HG02571 (cell line): ENCODE results near the gene SLC7A1.

Experiments used
- ATAC-seq: cut with Tn5 transposase; IDR thresholded peaks from one replicate; pipeline ENCODE4 v1.9.1; 2021; ENCODE audit warnings: mild to moderate bottlenecking, moderate library complexity; ENCODE audit not compliant: unreplicated experiment

SLC7A1 gene

GRCh38 chr13:29513002-29513980, 82.2 kb downstream of the SLC7A1 start:
- no peak for ATAC-seq

DNA sequence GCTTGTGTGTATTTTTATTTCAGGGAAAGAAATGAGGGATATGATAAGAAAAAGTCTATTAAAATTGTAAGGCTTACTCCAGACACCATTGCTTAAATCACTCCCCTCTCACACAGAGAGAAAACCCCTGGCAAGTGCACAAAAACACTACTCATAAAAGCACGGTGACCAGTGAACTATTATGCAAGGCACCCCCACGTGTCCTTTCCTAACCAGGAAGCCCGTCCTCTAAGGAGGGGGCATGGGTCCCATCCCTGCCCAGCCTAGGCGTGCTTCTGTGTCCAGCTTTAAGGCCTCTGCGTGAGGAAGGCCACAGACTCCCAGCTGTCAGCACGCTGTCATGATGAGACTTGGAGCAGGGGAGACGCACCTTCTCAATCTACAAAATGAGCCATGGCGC, 83.5 kb downstream of the SLC7A1 start:
- no peak for ATAC-seq

DNA sequence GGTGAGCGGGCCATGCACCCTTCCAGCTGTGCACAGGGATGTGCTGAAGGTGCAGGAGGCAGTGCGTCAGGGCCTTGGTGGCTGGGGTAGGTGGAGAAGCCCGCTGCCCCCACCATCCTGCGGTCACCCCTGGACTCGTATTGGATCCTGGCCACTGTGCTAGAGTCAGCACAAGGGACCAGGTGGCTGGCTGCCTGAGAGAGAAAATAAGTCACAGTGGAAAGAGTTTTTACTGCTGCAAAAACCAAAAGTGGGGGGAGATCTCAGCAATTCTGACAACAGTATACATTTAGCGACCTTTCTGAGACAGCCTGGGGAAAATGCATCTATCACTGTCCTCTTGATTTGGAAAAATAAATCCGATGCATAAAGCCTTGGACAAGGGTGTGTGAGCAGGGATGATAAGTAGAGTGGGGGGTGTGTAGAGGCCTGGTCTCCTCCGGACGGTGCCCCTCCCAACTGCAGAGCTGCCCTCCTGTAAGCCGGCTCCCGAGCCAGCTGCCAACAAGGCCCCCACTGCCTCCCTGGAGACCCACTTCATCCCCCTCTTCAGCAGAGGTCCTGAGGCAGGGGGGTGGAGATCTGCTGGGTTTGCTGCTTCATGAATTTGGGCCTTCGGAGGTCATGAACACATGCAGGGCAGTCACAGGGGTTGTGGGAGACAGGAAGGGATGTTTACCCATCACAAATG, 84.2 kb downstream of the SLC7A1 start:
- no peak for ATAC-seq

- no peak for ATAC-seq
Measured at GRCh38 chr13:29510651-29511084, 84.8 kb downstream of the SLC7A1 start.

GRCh38 chr13:29509999-29510589, 85.4 kb downstream of the SLC7A1 start:
- no peak for ATAC-seq

GRCh38 chr13:29508876-29509252, 86.6 kb downstream of the SLC7A1 start:
- no peak for ATAC-seq

DNA sequence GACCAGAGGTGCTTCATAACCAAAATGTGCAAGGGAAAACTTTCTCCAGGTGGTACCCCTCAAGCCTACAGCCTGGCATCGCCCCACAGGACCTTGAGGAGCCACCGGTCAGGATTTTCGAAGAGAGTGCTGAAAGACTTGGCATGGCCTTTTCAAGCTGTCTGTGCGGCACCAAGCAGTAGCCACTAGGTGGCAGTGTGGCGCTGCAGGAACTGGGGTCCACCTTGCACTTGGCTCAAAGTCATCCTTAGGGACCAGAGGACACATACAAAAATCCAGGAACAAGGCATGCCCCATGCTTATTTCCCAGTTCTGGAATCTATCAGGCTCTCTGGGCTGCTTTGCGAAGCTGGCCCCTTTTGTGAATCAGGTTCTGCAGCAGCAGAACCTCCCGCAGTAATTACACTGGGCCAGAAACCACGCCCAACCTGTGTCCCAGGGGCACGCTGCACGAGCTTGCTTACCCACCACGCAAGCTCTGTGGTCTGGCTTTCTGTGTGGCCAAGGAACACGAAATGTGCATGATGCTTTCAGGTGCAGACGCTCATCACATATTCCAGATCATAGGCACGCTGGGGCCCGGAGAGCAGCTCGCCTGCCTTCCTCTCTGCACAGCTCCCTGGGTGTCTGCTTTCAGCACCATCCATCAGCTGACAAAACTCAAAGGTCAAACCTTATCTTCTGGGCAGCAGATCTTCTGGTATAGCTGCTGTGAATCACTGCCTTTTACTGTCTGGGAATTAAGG, 87.2 kb downstream of the SLC7A1 start:
- peak; percentile 64 for ATAC-seq

DNA sequence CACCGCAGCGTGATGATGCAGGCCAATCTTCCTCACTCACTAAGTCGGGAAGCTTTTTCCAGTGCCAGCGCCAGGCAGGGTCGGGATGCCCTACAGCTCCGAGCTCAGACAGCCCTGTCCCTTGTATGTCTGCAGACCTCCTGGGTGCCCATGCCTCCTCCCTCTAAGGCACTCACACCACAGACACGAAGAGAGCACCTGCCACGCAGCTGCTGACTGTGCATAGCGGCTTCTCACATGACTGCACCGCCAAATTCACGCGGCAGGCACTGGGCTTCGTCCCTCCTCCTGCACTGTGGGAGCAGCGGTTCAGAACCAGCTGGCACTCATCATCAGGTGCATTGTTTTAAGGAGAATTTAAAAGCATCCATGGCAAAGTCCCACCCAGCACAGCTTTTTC, 88.1 kb downstream of the SLC7A1 start:
- ATAC-seq: no peak

DNA sequence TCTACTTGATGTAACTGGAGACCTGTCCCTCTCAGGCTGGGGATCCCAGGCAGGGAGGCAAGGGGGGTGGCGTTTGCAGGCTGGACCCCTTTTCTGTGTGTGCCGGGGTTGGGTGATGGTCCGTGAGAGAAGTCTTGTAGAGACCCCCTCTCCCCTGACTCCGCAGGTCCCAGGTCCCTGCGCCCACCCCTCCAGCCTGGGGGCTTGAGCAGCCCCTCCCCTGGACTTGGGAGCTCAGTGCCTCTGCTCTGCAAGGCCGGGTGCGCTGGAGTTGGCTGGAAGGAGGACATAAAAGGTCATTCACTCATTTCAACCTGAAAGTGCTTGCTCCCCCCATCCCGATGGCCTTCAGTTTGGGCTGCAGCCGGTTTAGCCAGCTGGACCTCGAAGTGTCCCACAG, 89.5 kb downstream of the SLC7A1 start:
- ATAC-seq: no peak

GRCh38 chr13:29505511-29505910, 90.0 kb downstream of the SLC7A1 start:
- no peak for ATAC-seq

DNA sequence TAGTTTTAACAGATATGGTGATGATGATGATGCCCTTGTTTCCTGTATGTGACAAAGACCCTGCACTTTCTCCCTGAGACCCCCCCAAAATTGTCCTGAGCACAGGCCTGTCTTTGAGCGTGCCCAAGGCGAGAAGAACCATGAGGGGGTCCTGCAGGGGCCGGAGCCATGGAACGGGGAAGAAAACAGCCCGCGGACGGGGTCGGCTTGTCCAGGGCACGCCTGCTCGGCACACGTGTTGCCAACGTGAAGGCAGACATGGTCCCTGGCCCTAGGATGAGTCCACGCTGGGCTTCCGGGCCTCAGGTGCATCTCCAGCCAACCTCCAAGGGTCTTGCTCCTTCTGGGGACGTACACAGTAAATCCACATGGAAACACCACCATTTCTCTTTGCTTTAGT, 90.8 kb downstream of the SLC7A1 start:
- no peak for ATAC-seq

GRCh38 chr13:29503041-29503837, 92.2 kb downstream of the SLC7A1 start:
- ATAC-seq: no peak

DNA sequence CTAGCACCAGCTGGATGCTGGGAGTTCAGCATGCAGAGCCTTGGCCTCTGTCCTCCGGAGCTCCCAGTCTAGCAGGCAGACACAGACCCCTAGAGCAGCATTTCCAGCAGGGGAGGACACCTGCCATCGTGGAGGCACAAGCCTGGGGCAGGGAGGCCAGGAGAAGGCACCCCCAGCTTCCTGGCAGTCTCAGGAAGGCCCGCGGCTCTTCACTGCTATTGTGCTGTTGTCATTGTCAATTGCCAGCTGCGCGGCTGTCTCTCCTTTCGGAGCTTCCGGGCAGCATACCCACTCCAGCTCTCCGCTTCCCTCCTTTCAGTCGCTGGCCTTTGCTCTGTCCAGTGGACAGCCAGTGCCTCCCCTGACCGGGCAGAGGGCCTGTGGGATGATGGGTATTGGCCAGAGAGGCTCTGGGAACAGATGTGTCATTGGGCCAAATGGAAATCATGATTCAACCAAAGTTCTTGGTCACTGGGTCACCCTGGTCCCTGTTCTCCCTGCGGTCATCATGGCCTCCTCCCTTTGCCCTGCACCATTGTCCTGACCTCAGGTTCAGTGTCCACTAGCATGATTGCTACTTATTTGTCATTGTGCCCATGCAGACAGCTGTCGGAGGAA, 93.0 kb downstream of the SLC7A1 start:
- no peak for ATAC-seq

DNA sequence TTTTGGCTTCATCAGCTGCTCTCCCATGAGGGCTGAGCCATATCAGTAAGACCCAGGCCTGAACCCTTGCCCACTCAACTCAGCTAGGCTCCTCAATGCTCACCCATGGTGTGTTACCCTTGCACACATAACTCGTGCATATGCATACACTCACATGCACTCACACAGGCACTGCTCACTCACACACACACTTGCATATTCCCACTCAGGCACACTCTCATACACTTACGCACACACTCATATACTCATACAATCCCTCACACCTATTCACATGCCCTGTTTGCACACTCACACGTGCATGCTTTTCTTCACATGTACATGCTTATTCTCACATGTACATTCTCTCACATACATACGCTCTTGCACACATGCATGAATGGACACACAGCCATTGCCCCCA, 93.8 kb downstream of the SLC7A1 start:
- ATAC-seq: no peak

DNA sequence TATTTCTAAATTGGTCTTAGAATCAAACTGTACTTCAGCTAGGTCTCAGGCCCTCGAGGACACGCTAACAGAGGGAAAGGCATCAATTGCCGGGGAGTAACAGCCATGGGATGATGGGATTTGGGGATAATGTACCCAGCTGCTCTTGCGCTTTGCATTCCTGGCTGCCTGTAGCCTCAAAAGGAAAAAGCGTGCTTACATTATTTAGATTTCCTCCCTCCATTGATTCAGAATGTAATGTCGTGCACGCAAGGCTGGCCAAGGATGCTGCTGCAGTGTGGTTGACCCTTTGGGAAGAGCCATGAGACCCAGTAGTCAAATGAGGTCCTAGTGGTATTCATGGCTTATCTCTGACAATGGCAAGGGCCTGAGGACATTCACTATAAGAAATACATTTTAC, 95.1 kb downstream of the SLC7A1 start:
- no peak for ATAC-seq

DNA sequence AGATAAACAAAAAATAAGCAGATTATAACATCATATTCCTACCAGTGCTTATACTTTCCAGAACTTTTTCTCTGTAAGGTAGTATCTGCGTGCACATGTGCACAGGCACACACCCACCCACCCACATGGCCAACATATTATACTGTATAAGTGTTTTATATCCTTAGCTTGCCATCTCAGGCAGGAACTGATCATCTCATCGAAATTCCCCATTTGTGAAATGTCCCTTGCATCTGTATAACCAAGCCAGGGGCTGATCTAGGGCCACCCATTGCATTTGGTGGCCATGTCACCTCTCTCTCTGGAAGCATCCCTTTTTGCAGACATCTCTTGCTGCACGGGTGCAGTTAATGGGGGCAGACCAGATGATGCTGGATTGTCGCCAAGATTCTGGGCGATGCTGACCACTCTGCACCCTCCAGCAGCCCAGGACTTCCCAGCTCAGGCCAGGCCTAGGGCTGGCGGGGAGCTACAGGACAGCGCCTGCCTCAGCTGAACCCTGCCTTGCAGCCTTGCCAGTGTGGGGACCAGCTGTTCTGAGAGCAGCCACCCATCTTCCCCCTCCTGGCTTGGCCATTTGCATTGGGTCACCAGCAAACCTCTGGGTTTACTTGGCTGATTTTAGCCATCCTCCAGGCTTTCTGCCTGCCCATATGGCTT, 95.9 kb downstream of the SLC7A1 start:
- no peak for ATAC-seq

DNA sequence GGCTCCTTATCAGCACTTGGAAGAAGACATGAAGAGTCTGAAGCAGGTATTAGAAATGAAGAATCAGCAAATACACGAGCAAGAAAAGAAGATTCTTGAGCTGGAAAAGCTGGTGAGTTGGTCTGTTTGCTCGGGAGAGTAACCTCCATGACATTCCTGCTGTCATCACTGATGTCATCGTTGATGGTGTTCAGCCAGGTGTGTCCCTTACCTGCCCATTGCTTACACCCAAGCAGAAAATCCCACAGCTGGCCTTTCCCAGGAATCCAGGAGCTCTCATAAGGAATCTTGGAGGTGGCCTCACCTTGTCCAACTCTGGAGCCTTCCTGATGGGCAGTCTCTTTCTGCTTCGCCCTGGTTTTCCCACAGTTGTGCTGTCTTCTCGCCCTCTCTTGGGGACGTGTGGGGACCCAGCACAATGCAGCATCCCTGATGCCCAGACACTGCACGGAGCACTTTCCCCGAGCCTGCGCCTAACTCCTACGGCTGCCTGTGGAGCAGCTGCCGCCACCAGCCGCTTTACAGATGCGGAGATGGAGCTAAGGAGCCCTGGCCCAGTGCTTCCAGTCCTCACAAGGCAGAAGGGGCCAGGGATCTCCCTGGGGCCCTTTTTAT, 97.0 kb downstream of the SLC7A1 start:
- no peak for ATAC-seq

DNA sequence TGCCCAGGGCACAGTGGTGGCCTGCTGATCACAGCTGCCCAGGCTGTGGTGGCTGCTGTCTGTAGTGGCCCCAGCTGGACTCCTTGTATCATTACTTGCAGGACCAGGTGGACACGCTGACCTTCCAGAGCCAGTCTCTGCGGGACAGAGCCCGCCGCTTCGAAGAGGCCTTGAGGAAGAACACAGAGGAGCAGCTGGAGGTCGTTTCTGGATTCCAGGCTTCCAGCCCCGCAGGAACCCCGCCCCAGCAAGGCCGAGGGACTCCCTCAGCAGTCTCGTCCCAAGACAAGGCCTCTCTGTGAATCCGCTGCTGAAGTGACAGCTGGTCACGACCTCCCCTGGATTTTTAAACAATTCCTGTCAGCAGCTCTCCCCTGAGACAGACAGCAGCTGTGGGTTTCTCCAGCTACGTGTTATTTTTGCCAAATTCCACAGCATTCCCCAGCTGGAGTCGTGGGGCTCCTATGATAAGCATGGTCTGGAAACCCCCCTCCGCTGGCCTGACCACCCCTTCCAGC, 98.3 kb downstream of the SLC7A1 start:
- no peak for ATAC-seq
